GM12878 (cell line): Measurements from ENCODE around the gene ROBO4. TPM values are rescaled to one million over a fixed set of nuclear protein-coding genes. Genes with fewer than 3 reads are reported as not detected.

Experiments
- ATAC-seq: fragments of 200-7000 bp; cut with Tn5 transposase; 3 replicates; pipeline ENCODE4 v1.9.1; 2020; ENCODE audit warnings: mild to moderate bottlenecking, moderate library complexity
- BruUV-seq: library from RNA; stranded (reverse); fragments of 400-500 nt; replicated peaks from 2 replicates; lab custom pipeline; 2021; lab: Mats Ljungman, UMichigan
- CTCF ChIA-PET: fragments of 300-600 bp; sonication (Branson Sonifier 250); formaldehyde crosslinking; extraction: SDS; loops from one replicate; lab custom pipeline; 2021; ENCODE audit warnings: inconsistent platforms; lab: Yijun Ruan, JAX
- POLR2A ChIA-PET: fragments of 350-600 bp; formaldehyde crosslinking; extraction: SDS; loops from one replicate; lab custom pipeline; 2021; ENCODE audit warnings: inconsistent platforms; lab: Charles Lee
- RAD21 ChIA-PET: fragments of 300-600 bp; sonication (Branson Sonifier 250); formaldehyde crosslinking; loops from one replicate; lab custom pipeline; 2023; ENCODE audit warnings: antibody characterized with exemption; ENCODE audit not compliant: unreplicated experiment; lab: Charles Lee
- SMC1A ChIA-PET: fragments of 300-600 bp; sonication (Branson Sonifier 250); formaldehyde crosslinking; loops from one replicate; lab custom pipeline; 2023; ENCODE audit not compliant: unreplicated experiment, uncharacterized antibody; lab: Charles Lee
- DNase-seq: peaks from one replicate; pipeline ENCODE4 v3.0.0-alpha.2; 2011; ENCODE audit warnings: low read depth, low spot score
- FAIRE-seq: peaks from 3 replicates; lab custom pipeline; 2011; peaks lifted over from hg19 to GRCh38; lab: Jason Lieb, UNC
- H2AFZ ChIP-seq: 2 replicates; pipeline ENCODE4 v1.6.0; 2011; ENCODE audit warnings: low read depth, low read length, control low read depth; ENCODE audit not compliant: control insufficient read depth
- H3K27ac ChIP-seq: 2 replicates; pipeline ENCODE4 v1.5.1; 2011; ENCODE audit warnings: control low read depth; ENCODE audit not compliant: control insufficient read depth, insufficient read depth
- H3K27me3 ChIP-seq, 2 experiments: replicated peaks in 1 of 2; 2 replicates each; pipeline versions ENCODE4 v1.6.0 to v1.6.1; 2011; ENCODE audit warnings: low read length in 1 of 2; ENCODE audit not compliant: control insufficient read depth in 2 of 2, insufficient read depth in 2 of 2
- H3K36me3 ChIP-seq, 2 experiments: 2 replicates each; pipeline ENCODE4 v1.5.1; 2011; ENCODE audit warnings: low read length in 1 of 2; ENCODE audit not compliant: control insufficient read depth in 2 of 2, insufficient read depth in 2 of 2
- H3K4me1 ChIP-seq: 2 replicates; pipeline ENCODE4 v1.6.1; 2011; ENCODE audit warnings: mild to moderate bottlenecking, low read length, moderate library complexity, mixed read lengths; ENCODE audit not compliant: control insufficient read depth, insufficient read depth
- H3K4me2 ChIP-seq: 2 replicates; pipeline ENCODE4 v1.6.0; 2011; ENCODE audit warnings: control low read depth; ENCODE audit not compliant: control insufficient read depth, insufficient read depth
- H3K4me3 ChIP-seq: fragments of 200-600 bp; sonication (generic); 2 replicates; pipeline ENCODE4 v1.5.1; 2016
- H3K79me2 ChIP-seq: 2 replicates; pipeline ENCODE4 v1.6.0; 2011; ENCODE audit warnings: low read length; ENCODE audit not compliant: control insufficient read depth, insufficient read depth
- H3K9ac ChIP-seq: 2 replicates; pipeline ENCODE4 v1.8.0; 2011; ENCODE audit warnings: low read length, control low read depth, mixed read lengths; ENCODE audit not compliant: control insufficient read depth, insufficient read depth
- H3K9me3 ChIP-seq: replicated peaks from 3 replicates; pipeline ENCODE4 v1.5.1; 2011; ENCODE audit warnings: mild to moderate bottlenecking, low read length; ENCODE audit not compliant: control insufficient read depth, insufficient read depth
- H4K20me1 ChIP-seq: 2 replicates; pipeline ENCODE4 v1.6.0; 2011; ENCODE audit not compliant: control insufficient read depth, insufficient read depth
- BMI1 ChIP-seq: fragments of 450-650 bp; IDR thresholded peaks from 2 replicates; pipeline ENCODE4 v1.6.1; 2016; ENCODE audit warnings: mild to moderate bottlenecking, moderate library complexity, borderline replicate concordance
- CBFB ChIP-seq: IDR thresholded peaks from 2 replicates; pipeline ENCODE4 v1.6.1; 2016; ENCODE audit warnings: antibody characterized with exemption, low read depth
- CBX5 ChIP-seq: sonication (generic); IDR thresholded peaks from 2 replicates; pipeline ENCODE4 v1.6.1; 2016; ENCODE audit warnings: low read depth, moderate library complexity, mild to moderate bottlenecking, inconsistent platforms
- CEBPB ChIP-seq, 2 experiments: fragments of 150-350 bp in 1 of 2; IDR thresholded peaks; 2 replicates each; pipeline ENCODE4 v1.6.1; 2012 to 2014; ENCODE audit warnings: low read depth in 2 of 2, low read length in 2 of 2, borderline replicate concordance in 1 of 2, inconsistent platforms in 1 of 2
- CHD4 ChIP-seq: fragments of 200-600 bp; sonication (generic); IDR thresholded peaks from 2 replicates; pipeline ENCODE4 v1.6.1; 2016; ENCODE audit warnings: mild to moderate bottlenecking
- EGR1 ChIP-seq, 2 experiments: IDR thresholded peaks; 1 replicate in 1 of 2; 2 replicates in 1 of 2; pipeline ENCODE4 v1.6.1; 2011 to 2012; ENCODE audit warnings: low read depth in 2 of 2, low read length in 2 of 2, borderline replicate concordance in 1 of 2, mild to moderate bottlenecking in 1 of 2, moderate library complexity in 1 of 2
- ETV6 ChIP-seq, 2 experiments: fragments of 450-650 bp in 1 of 2; IDR thresholded peaks in 1 of 2; conservative IDR thresholded peaks in 1 of 2; 2 replicates each; pipeline ENCODE4 v1.6.1; 2014; ENCODE audit warnings: antibody characterized with exemption in 1 of 2, borderline replicate concordance in 1 of 2, low read depth in 1 of 2, mild to moderate bottlenecking in 1 of 2, moderate library complexity in 1 of 2
- NBN ChIP-seq: fragments of 450-650 bp; IDR thresholded peaks from 2 replicates; pipeline ENCODE4 v1.6.1; 2016
- POLR2AphosphoS2 ChIP-seq: IDR thresholded peaks from 2 replicates; pipeline ENCODE4 v1.6.1; 2011; ENCODE audit warnings: low read depth, mild to moderate bottlenecking, low read length, improper control_type of control experiment, moderate library complexity
- PRDM15 ChIP-seq: fragments of 450-650 bp; formaldehyde crosslinking; IDR thresholded peaks from 2 replicates; pipeline ENCODE4 v1.4.0; 2020; ENCODE audit warnings: mild to moderate bottlenecking, moderate library complexity
- TARDBP ChIP-seq: IDR thresholded peaks from 2 replicates; pipeline ENCODE4 v1.6.1; 2016; ENCODE audit warnings: borderline replicate concordance
- USF1 ChIP-seq: IDR thresholded peaks from 2 replicates; pipeline ENCODE4 v1.6.1; 2011; ENCODE audit warnings: borderline replicate concordance, low read depth, mild to moderate bottlenecking, moderate library complexity, mixed read lengths, low read length; ENCODE audit not compliant: insufficient read depth; ENCODE audit errors: extremely low read length
- YY1 ChIP-seq: IDR thresholded peaks from 2 replicates; pipeline ENCODE4 v1.6.1; 2011; ENCODE audit warnings: low read depth, mild to moderate bottlenecking, low read length
- ZBED1 ChIP-seq: IDR thresholded peaks from 2 replicates; pipeline ENCODE4 v1.6.1; 2016; ENCODE audit warnings: borderline replicate concordance
- ZNF687 ChIP-seq: fragments of 450-650 bp; IDR thresholded peaks from 2 replicates; pipeline ENCODE4 v1.6.1; 2017; ENCODE audit warnings: mild to moderate bottlenecking, moderate library complexity
- ZSCAN29 ChIP-seq: fragments of 450-650 bp; IDR thresholded peaks from 2 replicates; pipeline ENCODE4 v1.6.1; 2017; ENCODE audit warnings: mild to moderate bottlenecking, moderate library complexity
- ZZZ3 ChIP-seq: IDR thresholded peaks from 2 replicates; pipeline ENCODE4 v1.6.1; 2011; ENCODE audit warnings: low read depth; ENCODE audit not compliant: control insufficient read depth, insufficient read length
- WGBS: methylation state at CpG from one replicate; pipeline ENCODE4 v1.1.6; 2016; ENCODE audit warnings: low lambda C conversion rate; ENCODE audit not compliant: insufficient replicate concordance, insufficient coverage; ENCODE audit errors: missing lambda C conversion rate; 5-methylcytosine and 5-hydroxymethylcytosine counted together
- in situ Hi-C: fragments of 300-500 bp; cut with MboI; formaldehyde crosslinking; loops from 9 replicates; pipeline ENCODE4 v1.14.3; 2018; ENCODE audit warnings: mixed read lengths
- intact Hi-C: fragments of 100-400 bp; cut with micrococcal nuclease; formaldehyde crosslinking; loops from one replicate; pipeline ENCODE4 v1.14.2; 2022; ENCODE audit not compliant: unreplicated experiment
- polyA plus RNA-seq, 11 experiments: library from polyadenylated mRNA; depleted of rRNA in 4 of 11; unstranded in 6 of 11; stranded (reverse) in 5 of 11; fragments of >200 nt; fragmentation: Nextera tagmentation in 4 of 11; fragmentation: Illumina TruSeq in 1 of 11; extraction: Ambion mirVana in 4 of 11; extraction: Trizol in 1 of 11; gene quantifications; 1 replicate in 1 of 11; 2 replicates in 10 of 11; pipeline versions ENCODE4 v1.2.1 to v1.2.3, GENCODE V29; 2011 to 2016; ENCODE audit warnings: inconsistent platforms in 2 of 11, missing spikeins in 2 of 11, low read depth in 1 of 11
- total RNA-seq, 4 experiments: library from RNA; depleted of rRNA in 3 of 4; stranded (reverse); fragments of >200 nt in 3 of 4; fragmentation: Illumina TruSeq in 1 of 4; extraction: Trizol in 1 of 4; gene quantifications; 2 replicates each; pipeline versions ENCODE4 v1.2.1 to v1.2.3, GENCODE V29; 2013 to 2021

ROBO4 gene
- total and polyA plus RNA-seq, 10 of the 15 experiments (the other 5 are each of a cell fraction or from before 2014, with no cell fraction given) = not detected

GRCh38 chr11:124843616-124843910 lies 54.1 kb downstream of the ROBO4 start:
- Histone ChIP-seq H3K79me2 (no peaks in the 10 kb centered on the region), H3K27me3 (peaks cover 18 to 30% of the 10 kb centered on the region in 2 experiments), H3K4me1 (no peaks in the 10 kb centered on the region), H3K9me3 (no peaks in the 10 kb centered on the region), H3K4me2 (no peak overlapping the region), H2AFZ (no peak overlapping the region), H4K20me1 (no peaks in the 10 kb centered on the region), H3K9ac (no peak overlapping the region), H3K4me3 (no peak overlapping the region), H3K36me3 (no peaks in the 10 kb centered on the region), H3K27ac (no peak overlapping the region)
- in situ Hi-C loops (loop anchor here (25.0 kb wide), 1 partner anchor 431 kb away; the partner anchor contains the start of gene OR8B4), intact Hi-C loops (no loop called here)
- no peak for DNase-seq
- ATAC-seq = no peak
- WGBS = 21% methylated on average over 8 of the region's 8 CpGs
- BruUV-seq = no TSS peak
- FAIRE-seq = no peak
- ChIA-PET SMC1A (no interaction called here), CTCF (interaction anchor here (1.6 kb wide), 1 partner anchor 33 kb away, joined by 4 read pairs; no protein-coding TSS in a partner anchor), RAD21 (no interaction called here), POLR2A (no interaction called here)
- no peak for TF ChIP-seq CHD4
- no peak for TF ChIP-seq ZZZ3
- TF ChIP-seq EGR1 (IDR thresholded peaks at IDR 0.05; ENCODE audit: borderline replicate concordance in 1 of 2, low read depth in 2 of 2, low read length in 2 of 2) = no peak
- no peak for TF ChIP-seq CBX5
- TF ChIP-seq ZBED1 = no peak
- TF ChIP-seq ZSCAN29 = no peak
- TF ChIP-seq NBN = no peak
- TF ChIP-seq USF1 = no peak
- TF ChIP-seq BMI1 = no peak
- TF ChIP-seq YY1 = no peak
- no peak for TF ChIP-seq ZNF687
- no peak for TF ChIP-seq POLR2AphosphoS2
- no peak for TF ChIP-seq CEBPB (IDR thresholded peaks at IDR 0.05; ENCODE audit: borderline replicate concordance in 1 of 2, low read depth in 2 of 2, low read length in 2 of 2)
- TF ChIP-seq PRDM15 (CRISPR knock-in tag) = no peak
- TF ChIP-seq ETV6 (conservative IDR thresholded peaks at IDR 0.05 in 1 of 2, IDR thresholded peaks at IDR 0.05 in 1 of 2; ENCODE audit: borderline replicate concordance in 1 of 2, low read depth in 1 of 2) = no peak
- no peak for TF ChIP-seq TARDBP
- TF ChIP-seq CBFB = no peak
